IPS-15b (cell line): ENCODE data around the gene TFG.
"Not testable (repeated sequence)": the region's sequence is repeated elsewhere in the genome, so short reads cannot be mapped to it uniquely, and the experiment has no call there.

ENCODE experiments used
- H3K27me3 ChIP-seq: one replicate; pipeline ENCODE4 v1.6.1; 2013; ENCODE audit warnings: low read length; ENCODE audit not compliant: control insufficient read depth, insufficient read depth
- H3K36me3 ChIP-seq: one replicate; pipeline ENCODE4 v1.6.1; 2013; ENCODE audit warnings: low read length; ENCODE audit not compliant: control insufficient read depth, insufficient read depth
- H3K4me1 ChIP-seq: one replicate; pipeline ENCODE4 v1.6.1; 2013; ENCODE audit warnings: mild to moderate bottlenecking, low read length; ENCODE audit not compliant: control insufficient read depth, insufficient read depth
- H3K4me3 ChIP-seq: one replicate; pipeline ENCODE4 v1.5.1; 2013; ENCODE audit warnings: low read depth, low read length
- H3K9ac ChIP-seq: one replicate; pipeline ENCODE4 v1.6.1; 2013; ENCODE audit warnings: low read depth, mild to moderate bottlenecking, low read length
- H3K9me3 ChIP-seq: one replicate; pipeline ENCODE4 v1.6.1; 2013; ENCODE audit warnings: mild to moderate bottlenecking, low read length; ENCODE audit not compliant: control insufficient read depth, insufficient read depth

Gene TFG

GRCh38 chr3:100708989-100709841 is at the start of gene TFG:
Gene TFG, plus strand, starts transcription at chr3:100709494. Its CDS starts 4,192 bp downstream, at chr3:100713686.
- Histone ChIP-seq H3K27me3 (peaks cover 15% of the 10 kb centered on the region), H3K4me3 (peak within 1 kb of the TSS; percentile 87), H3K9me3 (no peaks in the 10 kb centered on the region), H3K9ac (peak within 1 kb of the TSS; percentile 81), H3K36me3 (peaks cover 6% of the 10 kb centered on the region), H3K4me1 (peaks cover 6% of the 10 kb centered on the region)

DNA sequence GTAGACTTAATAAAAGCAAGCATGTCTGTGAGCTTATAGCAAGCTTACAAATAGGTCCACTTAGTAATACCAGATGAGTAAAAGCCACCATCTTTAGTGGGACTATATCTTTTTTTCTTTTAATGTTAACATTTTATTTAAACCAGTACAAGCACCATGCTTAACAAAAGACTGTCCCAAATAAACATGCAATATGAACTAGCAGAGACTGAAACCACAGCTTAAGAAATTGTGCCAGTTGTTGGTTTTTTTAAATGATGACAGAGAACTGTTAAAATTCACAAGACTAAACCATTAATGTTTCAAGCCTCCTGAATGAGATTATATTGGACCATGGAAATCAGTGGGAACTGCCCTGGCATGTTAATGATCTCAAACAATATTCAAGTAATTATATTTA is 48.0 kb upstream of the TFG start:
- H3K27me3 ChIP-seq, H3K4me3 ChIP-seq, H3K9ac ChIP-seq, H3K9me3 ChIP-seq, H3K36me3 ChIP-seq, H3K4me1 ChIP-seq: not testable (repeated sequence)

- Histone ChIP-seq H3K27me3 (no peaks in the 10 kb centered on the region), H3K4me3 (no peak overlapping the region), H3K9me3 (no peaks in the 10 kb centered on the region), H3K4me1 (peaks cover 6% of the 10 kb centered on the region), H3K9ac (no peak overlapping the region), H3K36me3 (no peaks in the 10 kb centered on the region)
Measured at GRCh38 chr3:100662113-100662823, 47.0 kb upstream of the TFG start.

- Histone ChIP-seq H3K36me3 (no peaks in the 10 kb centered on the region), H3K4me1 (peaks cover 6% of the 10 kb centered on the region), H3K9ac (no peak overlapping the region), H3K9me3 (no peaks in the 10 kb centered on the region), H3K4me3 (no peak overlapping the region), H3K27me3 (no peaks in the 10 kb centered on the region)
Measured at GRCh38 chr3:100665230-100665629, 44.1 kb upstream of the TFG start.

- not testable (repeated sequence) for H3K9me3 ChIP-seq, H3K9ac ChIP-seq, H3K27me3 ChIP-seq
Measured at GRCh38 chr3:100666699-100667098, 42.6 kb upstream of the TFG start.

DNA sequence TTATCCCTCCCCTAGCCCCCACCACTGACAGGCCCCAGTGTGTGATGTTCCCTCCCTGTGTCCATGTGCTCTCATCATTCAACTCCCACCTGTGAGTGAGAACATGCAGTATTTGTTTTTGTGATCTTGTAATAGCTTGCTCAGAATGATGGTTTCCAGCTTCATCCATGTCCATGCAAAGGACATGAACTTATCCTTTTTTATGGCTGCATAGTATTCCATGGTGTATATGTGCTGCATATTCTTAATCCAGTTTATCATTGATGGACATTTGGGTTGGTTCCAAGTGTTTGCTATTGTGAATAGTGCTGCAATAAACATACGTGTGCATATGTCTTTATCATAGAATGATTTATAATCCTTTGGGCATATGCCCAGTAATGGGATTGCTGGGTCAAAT is 42.0 kb upstream of the TFG start:
- H3K27me3 ChIP-seq, H3K4me1 ChIP-seq, H3K9ac ChIP-seq, H3K4me3 ChIP-seq, H3K9me3 ChIP-seq, H3K36me3 ChIP-seq: not testable (repeated sequence)

More at GRCh38 chr3:100666699-100667098, 42.6 kb upstream of the TFG start:
- H3K4me3 ChIP-seq, H3K36me3 ChIP-seq, H3K4me1 ChIP-seq: not testable (repeated sequence)

GRCh38 chr3:100670995-100671394 is 38.3 kb upstream of the TFG start:
- not testable (repeated sequence) for H3K9ac ChIP-seq, H3K9me3 ChIP-seq, H3K4me1 ChIP-seq, H3K36me3 ChIP-seq, H3K4me3 ChIP-seq, H3K27me3 ChIP-seq

- no peaks in the 10 kb centered on the region for H3K36me3 ChIP-seq
- H3K9me3 ChIP-seq = no peaks in the 10 kb centered on the region
- H3K9ac ChIP-seq = no peak overlapping the region
- H3K4me1 ChIP-seq = no peaks in the 10 kb centered on the region
- H3K27me3 ChIP-seq = no peaks in the 10 kb centered on the region
- H3K4me3 ChIP-seq = no peak overlapping the region
Measured at GRCh38 chr3:100681496-100681895, 27.8 kb upstream of the TFG start.

DNA sequence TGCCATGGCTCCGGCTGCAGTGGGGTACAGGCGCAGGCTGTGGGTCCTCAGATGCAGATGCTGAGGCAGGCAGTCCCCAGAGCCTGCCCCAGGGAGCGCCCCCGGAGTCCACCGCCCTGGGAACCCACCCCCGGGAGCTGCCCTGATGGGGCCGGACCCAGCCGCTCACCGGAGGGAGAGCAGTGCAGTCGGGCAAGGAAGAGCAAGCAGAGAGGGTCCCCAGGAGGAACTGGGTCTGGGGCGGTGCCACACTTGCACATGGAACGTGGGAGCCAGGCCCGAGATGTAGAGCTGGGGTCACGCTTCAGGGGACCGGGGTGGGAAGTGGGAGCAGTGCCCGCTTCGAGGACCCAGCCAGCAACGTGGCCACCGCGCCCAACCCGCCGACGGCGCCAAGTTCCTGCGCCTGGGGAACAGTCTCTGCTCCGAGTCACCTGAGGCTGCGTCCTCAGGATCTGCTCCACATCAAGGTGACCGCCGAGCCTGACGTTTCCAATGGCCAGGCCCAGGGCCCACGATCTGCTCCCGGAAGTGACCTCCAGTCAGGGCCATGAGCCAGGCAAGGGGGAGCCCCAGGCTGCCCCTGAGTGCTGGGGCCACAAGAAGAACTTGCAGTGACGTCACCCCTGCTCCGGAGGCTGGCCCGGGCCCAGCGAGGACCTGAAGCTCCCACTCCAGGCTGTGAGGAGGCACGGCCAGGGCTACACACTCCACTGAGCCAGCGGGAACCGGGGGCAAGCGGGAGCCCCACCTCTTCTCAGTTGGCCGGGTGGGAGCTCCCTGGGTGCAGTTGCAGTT is 27.0 kb upstream of the TFG start:
- H3K27me3 ChIP-seq = no peaks in the 10 kb centered on the region
- no peaks in the 10 kb centered on the region for H3K36me3 ChIP-seq
- no peaks in the 10 kb centered on the region for H3K4me1 ChIP-seq
- H3K4me3 ChIP-seq = no peak overlapping the region
- H3K9me3 ChIP-seq = no peaks in the 10 kb centered on the region
- H3K9ac ChIP-seq = no peak overlapping the region

GRCh38 chr3:100682854-100683760 is 26.2 kb upstream of the TFG start:
- Histone ChIP-seq H3K4me3 (no peak overlapping the region), H3K9me3 (no peaks in the 10 kb centered on the region), H3K27me3 (no peaks in the 10 kb centered on the region), H3K4me1 (no peaks in the 10 kb centered on the region), H3K9ac (no peak overlapping the region), H3K36me3 (no peaks in the 10 kb centered on the region)

DNA sequence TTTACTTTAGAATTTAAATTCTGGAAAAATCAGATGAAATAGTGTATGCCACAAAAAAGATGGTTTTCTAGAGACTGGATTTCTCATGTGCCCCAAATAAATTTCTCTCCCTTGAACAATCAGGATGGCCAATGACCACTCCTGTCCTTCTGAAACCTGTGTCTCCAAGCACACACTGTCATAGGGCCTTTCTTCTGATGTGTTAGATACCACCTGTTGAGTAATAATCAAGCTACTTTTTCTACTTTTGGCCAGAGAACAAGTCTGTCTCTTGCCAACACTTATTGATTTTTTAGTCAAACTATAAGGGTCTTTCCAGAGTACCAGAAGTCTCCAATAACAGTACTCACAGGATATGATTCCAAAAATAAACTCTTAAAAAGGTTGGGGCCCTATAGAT is 16.1 kb upstream of the TFG start:
- no peaks in the 10 kb centered on the region for H3K27me3 ChIP-seq
- no peaks in the 10 kb centered on the region for H3K4me1 ChIP-seq
- H3K9ac ChIP-seq = no peak overlapping the region
- no peaks in the 10 kb centered on the region for H3K9me3 ChIP-seq
- no peaks in the 10 kb centered on the region for H3K36me3 ChIP-seq
- H3K4me3 ChIP-seq = no peak overlapping the region
